A673 (cell line): Measurements from ENCODE around the gene DDN.

Experiments
- EZH2 ChIP-seq: fragments of 200-600 bp; sonication (generic); IDR thresholded peaks from 2 replicates; pipeline ENCODE4 v1.6.1; 2017; ENCODE audit warnings: borderline replicate concordance, low read depth, mild to moderate bottlenecking, mixed read lengths, antibody characterized with exemption, low read length; ENCODE audit not compliant: poor library complexity, severe bottlenecking
- TF ChIP-seq, protein P1 (sequence below): fragments of 300-800, 200-600 bp; sonication (generic); conservative IDR thresholded peaks from 2 replicates; pipeline ENCODE4 v1.5.1; 2017; ENCODE audit warnings: low read depth, mild to moderate bottlenecking, antibody characterized with exemption, low read length, moderate library complexity, mixed read lengths

DNA sequence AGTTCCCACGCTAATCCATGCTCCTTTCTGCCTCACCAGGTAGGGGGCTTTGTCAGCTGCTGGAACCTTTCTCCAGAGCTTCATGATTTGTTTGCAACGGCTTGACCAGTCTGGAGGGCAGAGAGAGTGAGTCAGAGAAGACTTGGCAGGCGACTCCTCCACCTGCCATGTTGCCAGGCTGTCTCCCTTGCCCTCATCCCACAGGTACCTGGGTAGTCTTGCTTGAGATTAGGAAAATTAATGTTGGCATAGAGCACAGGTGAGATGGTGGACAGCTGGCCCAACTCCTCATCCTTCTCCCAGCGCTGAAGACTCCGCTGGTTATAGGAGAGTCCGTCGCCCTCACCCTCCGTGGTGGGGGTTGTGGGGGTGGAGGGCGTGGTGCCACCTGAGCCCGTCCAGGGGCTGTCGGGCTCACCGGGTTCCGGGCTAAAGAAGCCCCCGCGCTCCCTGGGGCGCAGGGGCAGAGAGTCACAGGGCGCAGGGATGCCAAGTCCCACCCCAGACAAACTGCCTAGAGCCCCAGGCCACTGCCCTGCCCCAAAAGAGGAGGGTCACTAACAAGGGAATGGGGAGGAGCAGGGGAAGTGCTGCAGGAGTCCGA is 42.8 kb upstream of the DDN start:
- TF ChIP-seq EZH2: no peak
- TF ChIP-seq, protein P1, sequence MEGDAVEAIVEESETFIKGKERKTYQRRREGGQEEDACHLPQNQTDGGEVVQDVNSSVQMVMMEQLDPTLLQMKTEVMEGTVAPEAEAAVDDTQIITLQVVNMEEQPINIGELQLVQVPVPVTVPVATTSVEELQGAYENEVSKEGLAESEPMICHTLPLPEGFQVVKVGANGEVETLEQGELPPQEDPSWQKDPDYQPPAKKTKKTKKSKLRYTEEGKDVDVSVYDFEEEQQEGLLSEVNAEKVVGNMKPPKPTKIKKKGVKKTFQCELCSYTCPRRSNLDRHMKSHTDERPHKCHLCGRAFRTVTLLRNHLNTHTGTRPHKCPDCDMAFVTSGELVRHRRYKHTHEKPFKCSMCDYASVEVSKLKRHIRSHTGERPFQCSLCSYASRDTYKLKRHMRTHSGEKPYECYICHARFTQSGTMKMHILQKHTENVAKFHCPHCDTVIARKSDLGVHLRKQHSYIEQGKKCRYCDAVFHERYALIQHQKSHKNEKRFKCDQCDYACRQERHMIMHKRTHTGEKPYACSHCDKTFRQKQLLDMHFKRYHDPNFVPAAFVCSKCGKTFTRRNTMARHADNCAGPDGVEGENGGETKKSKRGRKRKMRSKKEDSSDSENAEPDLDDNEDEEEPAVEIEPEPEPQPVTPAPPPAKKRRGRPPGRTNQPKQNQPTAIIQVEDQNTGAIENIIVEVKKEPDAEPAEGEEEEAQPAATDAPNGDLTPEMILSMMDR: no peak
